ENCODE measurements around the gene ADARB2.

Gene ADARB2

DNA sequence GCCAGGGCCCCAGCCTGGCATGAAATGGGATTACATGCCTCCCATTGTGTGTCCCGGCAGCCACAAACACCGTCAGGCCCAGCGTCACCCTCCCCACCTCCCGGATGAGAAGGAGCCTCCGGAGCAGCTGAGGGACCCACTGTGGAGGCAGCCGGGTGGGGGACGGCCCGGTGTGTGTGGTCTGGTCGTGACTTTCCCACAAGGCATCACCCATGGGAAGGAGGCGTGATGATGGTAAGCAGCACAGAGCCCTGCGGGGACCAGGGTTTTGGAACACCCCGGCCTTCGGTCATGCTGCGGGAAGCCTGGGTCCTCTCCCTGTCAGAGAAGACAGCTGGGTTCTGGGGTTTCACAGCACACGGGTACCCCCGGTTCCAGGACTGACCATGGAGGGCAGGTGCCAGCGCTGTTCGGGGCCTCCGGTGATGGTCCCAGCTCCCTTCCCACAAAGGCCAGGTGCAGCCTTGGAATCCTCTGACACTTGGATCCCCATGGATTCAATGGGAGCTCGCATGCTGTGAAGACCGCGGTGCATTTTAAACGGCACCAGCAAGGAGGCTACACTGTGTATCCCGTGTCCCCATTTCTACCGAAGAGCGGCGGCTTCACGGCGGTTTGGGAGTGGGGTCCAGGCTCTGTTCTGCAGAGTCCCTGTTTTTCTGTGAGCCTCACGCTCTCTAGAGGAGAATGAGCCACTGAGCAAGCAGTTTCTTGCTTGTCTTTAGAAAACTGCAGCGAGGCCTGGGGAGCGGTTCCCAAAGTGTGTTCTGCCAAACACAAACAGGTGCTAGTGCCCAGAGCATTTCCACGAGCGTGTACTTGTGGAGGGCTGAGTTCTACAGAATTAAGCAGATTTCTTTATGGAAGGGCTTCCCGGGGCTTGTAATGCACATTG, 336.0 kb downstream of the ADARB2 start:
- DNase-seq = peak; percentile 40

DNA sequence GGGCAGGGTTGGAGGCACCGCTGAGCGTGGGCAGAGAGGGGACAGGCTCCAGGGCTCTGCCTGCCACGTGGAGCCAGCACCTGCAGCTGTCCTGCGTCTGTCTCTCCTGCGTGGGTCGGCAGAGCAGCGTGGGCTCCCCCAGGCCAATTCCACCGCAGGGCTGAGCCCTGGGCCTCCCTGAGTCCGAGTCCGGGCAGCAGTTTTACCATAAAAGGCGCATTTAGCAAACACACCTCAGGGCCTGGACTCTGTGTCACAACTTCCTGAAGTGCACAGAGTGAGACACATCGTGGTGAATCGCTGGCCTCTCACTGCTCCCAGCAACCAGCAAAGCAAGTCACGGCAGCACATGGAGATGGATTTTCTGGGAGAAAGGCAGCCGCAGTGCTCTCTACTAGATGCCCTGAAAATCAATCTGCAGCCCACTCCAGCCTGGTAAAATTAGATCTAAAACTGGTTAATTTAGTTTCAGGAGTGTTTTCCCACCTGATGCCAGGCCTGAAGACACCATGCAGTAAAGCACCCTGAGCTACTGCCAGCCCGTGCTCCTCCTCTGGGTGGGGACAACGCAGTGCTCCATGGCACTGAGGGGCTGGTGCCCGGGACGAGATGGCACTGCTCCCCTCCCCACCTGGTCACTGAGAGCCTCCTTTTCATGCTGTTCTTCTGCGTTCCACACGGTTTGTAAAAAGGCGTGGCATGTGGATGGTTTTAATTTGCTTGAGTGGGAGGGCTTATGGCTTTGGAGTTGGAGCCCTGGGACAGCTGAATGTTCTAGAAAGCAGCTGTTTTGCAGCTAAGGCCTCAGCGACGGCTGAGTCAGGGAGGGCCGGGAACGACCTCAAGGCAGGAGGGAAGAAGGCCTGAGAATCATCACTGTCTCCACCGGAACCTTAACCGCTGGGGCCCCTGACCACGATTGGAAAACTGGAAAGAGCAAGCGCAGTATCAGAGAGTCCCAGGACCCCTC, 336.9 kb downstream of the ADARB2 start:
- DNase-seq = peak; percentile 32

DNA sequence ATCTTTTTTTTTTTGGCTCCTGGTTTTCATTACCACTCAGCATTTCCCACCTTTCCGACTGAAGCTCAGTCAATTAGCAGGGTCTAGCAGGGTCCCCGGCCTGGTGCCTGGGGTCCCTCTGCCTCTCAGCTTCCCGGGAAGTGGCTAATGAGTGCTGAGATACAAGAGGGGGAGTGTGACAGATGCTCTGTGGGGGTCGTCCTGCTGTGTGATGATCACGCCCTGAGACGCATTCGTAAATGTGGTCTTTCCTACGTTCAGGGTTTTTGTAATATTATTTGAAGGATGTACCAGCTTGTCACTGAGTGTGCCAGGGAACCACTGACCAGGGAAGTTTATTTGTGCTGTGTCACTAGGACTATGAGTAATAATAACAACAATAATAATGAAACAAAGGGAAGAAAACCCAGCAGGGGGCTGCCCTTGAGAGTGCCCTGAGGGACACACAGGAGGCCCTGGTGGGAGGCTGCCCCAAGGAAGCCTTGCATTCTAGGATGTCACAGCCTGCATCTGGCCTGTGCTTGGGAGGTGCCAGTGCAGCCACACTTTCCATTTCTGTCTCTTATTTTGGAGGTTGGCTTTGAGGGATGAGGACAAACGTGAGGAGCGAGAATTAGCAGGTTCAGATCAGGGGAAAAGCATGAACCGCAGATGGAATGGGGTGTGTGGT, 337.8 kb downstream of the ADARB2 start:
- peak; percentile 7 for DNase-seq

DNA sequence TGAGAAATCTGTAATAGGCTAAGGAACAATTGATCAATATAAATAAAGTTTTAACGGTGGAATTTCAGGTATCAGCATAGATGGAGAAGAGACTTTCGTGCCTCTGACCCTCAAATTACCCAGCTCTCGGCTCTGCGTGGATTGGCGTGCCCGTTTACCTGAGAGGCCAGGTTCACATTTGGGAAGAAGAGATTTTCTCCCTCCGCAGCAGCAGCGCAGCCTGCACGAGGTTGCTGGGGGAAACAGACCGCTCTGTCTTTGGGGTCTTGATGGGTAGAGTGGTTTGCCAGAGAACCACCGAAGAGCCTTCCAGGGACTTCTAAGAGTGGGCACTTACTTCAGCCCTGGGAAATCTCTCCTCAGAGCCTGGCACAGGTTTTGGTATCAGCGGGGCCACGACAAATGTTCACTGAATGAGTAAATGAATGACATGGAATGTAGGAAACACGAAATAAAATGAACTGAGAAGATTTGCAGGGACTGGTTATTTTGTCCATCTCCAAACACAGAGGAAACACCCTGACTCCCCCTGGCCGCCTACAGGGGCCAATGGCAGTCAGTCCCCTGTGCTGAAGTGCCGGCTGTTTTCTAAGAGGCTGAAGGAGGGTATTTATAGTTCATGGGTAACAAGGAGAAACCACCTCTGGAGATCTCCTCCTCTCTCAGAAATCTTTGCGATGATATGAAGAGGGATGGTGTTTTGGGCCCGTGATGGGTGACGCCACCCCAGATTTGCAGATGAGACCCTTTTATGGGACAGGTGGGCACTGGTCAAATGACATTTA, 338.5 kb downstream of the ADARB2 start:
- DNase-seq = peak; percentile 19

DNA sequence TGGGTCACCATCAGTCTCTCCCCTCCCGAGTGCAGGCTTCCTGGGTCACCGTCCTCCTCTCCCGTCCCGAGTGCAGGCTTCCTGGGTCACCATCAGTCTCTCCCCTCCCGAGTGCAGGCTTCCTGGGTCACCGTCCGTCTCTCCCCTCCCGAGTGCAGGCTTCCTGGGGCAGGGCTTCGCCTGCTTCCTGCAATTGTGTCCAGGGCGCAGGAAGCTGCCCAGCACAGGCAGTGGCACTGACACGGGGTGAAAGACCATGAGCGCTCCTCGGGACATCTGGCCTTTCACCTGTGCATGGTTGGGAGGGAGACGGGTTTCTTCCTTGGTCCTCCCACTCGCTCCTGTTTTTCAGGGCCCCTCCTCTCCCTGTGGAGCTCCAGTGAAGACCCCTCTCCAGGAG, 339.2 kb downstream of the ADARB2 start:
- DNase-seq = peak; percentile 15

DNA sequence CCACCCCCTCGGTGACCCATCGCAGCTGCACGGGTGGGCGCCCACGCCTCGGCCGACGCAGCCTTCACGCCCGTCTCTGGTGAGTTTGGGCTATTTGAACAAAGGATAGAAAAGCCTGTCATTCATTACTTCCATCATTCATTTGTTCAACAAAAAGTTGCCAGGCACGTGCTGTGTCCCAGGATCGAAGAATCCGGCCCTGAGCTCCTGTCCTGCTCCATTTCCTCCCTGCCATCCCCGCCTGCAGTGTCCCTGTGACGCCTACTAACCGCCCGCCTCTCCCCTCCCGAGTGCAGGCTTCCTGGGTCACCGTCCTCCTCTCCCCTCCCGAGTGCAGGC, 341.1 kb downstream of the ADARB2 start:
- DNase-seq = peak; percentile 30

DNA sequence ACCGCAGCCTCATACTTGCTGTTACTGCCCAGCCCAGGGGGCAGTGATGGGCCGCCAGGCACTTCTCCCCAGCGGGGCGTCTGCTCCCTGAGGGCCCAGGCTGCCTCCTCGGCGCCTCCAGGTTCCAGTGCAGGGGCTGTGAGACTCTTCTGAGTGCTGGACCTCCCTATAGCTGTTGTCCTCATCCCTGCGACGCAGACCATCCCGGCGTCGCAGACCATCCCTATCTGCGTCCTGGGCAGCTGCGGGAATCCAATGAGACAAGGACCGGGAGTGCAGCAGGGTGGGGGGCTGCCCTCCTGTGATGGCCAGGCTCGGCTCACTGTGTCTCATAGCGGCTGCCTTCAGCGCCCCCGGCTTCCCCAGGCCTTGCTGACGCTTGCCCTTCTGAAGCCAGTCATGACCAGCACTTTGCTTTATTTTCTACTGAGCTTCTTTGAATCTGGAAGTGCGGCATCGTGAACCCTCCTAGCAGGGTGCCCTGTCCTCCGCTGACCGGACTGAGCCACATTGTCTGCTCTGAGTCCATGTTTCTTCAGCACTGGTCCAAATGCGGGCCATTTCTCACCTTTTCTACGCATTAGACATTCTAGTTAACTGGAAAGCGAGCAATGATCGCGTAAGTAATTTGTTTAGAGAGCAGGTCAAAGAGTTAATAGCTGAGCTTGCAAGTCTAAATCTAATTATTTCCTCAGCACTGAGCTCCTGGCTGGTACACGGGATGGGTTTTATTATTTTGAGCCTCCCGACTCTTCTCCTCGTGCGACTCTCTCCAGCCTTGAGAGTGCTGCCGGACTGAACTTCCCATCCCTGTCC, 341.6 kb downstream of the ADARB2 start:
- DNase-seq = peak; percentile 0

DNA sequence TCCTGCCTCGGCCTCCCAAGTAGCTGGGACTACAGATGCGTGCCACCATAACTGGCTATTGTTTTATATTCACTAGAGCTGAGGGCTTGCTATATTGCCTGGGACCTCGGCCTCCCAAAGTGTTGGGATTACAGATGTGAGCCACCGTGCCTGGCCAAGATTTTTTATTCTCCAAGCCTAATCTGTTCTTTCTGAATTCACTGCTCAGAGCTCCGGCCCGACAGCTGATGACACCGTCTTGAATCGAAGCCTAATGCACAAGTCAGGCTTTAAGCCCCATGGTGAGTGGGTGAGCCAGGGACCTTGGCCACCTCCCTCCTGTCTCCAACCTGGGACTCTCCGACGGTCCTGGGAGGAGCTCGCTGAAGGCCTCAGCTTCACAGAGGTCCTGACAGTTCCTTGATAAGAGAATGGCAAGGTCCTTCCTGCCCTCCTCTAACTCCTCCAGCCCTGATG, 342.3 kb downstream of the ADARB2 start:
- peak; percentile 51 for DNase-seq

DNA sequence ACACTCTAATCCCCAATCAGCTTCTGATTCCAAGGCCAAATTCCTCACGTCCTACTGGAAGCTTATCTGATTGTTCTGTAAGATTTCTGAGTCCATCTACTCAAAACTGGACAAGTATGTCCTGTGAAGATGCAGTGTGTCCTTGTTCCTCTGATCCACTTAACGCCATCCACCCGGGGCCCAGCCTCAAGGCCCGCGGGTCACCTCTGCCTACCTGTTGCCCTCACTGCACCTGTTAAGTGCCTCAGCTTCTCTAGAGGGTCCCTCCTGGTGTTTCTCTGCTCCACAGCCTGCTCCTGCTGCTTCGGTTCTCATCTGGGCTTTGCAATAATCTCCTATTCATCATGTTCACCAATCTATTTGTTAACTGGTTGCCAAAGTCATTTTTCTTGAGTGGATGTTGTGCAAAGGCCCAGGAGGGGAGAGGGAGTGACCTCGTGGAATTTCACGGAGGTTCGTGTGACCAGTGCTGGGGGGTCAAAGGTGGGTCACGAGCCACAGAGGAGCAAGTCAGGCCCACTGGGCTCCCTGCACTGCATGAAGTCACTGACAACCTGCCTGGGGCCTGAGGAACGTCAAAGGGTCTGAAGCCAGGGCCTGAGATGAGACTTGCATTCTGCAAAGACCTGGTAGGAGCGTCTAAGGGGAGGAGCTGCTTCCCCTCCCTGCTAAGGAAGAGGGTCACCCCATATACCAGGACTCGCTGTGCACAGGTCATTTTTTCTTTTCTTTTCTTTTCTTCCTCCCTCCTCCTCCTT, 343.0 kb downstream of the ADARB2 start:
- peak; percentile 32 for DNase-seq

DNA sequence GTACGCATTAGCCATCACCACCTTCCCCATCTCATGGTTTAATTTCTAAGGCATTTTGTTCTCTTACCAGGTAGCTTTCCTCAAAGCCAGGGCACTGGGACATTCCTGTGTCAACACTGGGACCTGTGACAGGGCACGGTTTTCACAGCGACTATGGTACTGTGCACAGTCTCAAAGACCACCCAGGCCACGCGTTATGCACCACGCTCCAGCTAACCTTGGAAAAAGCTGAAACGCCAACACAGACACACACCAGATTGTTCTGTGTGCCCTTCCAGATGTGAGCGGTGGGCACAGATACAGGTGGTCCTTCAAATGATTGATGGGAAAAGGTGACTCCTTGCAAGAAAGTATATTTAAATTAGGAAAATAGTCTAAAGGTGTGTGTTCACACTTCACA, 343.8 kb downstream of the ADARB2 start:
- peak; percentile 17 for DNase-seq

DNA sequence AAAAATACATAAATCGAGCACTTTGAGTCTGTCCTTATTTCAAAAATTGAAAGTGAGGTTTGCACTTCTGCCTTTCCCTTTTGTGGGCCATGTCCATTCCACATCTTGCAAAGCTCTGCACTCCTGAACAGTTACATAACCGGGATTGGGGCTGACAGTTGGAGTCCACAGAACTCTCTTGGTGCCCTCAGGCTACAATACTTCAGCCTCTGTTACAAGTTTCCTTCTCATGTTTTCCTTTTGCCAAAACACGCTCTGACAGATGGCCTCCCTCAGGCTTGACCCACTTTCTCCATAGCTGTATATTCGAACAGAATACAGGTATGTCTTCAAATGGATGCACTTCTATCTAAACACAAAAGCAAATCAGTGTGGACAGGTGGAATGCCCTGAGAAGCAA, 345.2 kb downstream of the ADARB2 start:
- DNase-seq = peak; percentile 11

DNA sequence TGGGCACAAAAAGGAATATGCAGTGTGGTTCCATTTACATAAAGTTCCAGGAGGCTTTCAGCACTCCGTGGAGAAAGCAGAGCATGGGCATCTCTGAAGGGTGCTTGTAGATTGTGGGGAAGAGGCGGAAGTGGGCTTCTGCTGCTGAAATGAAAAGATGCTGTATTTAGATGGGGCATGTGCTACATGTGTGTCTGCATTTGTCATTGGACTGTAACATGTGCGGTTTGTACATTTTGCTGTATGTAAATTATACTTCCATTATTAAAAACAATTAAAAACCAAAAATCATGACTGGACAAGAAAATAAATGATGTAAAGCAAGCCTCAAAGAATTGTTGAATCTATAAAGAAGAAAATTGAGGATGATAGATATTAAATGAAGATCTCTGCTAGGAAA, 347.1 kb downstream of the ADARB2 start:
- peak; percentile 1 for DNase-seq

DNA sequence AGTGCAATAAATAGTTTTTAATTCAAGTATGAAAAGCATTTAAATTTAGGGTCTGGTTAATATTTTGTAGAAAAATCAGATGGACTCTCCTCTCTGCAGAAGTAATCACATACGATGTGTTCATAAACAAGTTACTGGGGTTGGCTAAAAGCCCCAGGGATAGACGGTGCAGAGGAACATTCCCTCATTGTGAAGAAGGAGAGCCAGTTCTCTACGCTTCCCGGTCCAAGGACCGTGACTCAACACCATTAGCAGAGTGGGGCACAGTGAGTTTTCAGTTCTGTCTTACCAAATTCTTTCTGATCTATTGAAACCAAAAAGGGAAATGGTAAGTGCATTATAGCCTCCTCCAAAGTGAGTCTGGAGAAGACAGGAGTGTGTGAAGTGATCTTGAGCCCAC, 353.3 kb downstream of the ADARB2 start:
- peak; percentile 4 for DNase-seq

DNA sequence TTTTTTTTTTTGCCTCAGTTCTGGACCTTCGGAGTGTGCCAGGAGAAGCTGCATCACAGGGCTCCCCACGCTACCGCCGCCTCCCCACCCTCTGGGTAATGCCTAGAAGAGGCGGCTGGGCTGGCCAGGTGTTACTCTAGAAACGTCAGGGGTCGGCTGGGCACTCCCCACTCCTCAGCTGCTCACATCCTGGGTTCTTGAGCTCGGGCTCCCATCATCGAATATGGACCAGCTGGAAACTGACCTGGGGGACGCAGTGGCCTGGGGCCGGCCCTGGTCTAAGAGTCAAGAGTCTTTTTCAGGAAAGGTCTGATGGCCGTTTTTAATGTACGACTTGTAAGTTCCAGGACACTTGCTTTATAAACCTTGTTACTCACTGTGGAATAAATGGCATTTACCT, 354.6 kb downstream of the ADARB2 start:
- DNase-seq = peak; percentile 7

DNA sequence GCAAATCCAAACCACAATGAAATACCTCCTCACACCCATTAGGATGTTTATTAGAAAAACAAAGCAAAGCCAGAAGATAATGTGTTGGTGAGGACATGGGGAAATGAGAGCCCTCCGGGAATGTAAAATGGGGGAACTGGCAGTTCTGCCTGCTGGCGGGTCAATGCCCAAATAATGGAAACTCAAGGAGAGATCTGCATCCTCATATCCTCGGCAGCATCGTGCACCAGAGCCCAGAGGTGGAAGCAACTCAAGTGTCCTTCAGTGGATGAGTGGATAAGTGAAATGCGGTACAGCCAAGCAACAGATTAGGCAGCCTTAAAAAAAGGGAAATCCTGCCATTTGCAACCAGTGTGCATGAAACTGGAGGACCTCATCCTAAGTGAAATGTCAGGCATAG, 356.0 kb downstream of the ADARB2 start:
- peak; percentile 32 for DNase-seq

DNA sequence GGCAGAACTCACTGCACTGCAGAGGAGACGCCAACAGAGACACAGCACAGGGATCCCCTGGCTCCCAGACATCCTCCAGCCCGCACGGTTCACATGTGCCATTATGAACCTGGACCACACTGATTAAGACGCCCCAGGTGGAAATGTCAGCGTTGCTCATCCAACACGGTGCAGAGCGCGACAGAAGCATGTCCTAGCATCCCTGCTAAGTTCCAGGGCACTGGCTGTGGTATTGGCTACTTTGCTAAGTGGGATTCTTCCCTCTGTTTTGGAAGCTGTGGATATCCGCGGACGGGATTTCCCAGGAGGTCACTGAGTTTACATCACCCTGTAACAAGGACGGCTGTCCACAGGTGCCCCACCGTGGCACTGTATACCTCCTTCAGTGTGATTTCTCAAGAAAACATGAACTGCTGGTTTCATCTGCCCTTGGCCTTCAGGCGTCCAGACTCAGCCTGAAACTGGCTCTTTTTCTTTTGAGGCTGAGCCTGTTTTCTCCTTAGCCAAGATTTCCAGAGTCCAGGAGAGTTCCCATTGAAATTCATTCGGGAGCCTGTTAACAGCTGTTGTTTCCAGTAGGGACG, 357.1 kb downstream of the ADARB2 start:
- peak; percentile 7 for DNase-seq

DNA sequence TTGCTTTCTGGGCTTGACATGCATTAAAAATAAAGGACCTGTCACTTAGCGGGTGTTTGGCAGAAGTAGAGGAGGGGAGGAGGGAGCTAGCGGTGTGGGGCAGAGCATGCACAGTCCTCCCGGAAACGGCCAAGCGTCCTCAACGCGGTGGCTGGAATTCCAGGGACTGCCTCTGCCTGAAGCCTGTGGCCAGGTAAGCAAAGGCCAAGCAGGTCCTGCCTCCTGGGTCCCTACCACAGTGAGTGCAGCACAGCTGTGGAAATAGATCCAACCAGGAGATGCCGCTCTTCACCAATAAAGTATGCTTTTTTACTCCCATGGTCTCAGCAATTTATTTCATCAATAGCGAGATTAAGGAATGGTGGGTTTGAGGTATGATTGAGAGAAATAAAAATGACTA, 357.7 kb downstream of the ADARB2 start:
- peak; percentile 15 for DNase-seq

DNA sequence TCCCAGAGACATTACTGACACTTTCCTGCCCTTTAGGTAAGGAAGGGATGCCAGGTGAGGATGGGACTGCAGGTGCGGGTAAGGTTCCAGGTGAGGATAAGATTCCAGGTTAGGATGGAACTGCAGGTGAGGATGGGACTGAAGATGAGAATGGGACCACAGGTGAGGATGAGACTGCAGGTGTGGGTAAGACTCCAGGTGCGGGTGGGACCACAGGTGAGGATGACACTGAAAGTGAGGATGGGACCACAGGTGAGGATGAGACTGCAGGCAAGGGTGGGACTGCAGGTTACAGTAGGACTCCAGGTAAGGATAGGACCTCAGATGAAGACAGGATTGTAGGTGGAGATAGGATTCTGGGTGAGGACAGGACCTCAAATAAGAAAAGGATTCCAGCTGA, 358.9 kb downstream of the ADARB2 start:
- peak; percentile 1 for DNase-seq

DNA sequence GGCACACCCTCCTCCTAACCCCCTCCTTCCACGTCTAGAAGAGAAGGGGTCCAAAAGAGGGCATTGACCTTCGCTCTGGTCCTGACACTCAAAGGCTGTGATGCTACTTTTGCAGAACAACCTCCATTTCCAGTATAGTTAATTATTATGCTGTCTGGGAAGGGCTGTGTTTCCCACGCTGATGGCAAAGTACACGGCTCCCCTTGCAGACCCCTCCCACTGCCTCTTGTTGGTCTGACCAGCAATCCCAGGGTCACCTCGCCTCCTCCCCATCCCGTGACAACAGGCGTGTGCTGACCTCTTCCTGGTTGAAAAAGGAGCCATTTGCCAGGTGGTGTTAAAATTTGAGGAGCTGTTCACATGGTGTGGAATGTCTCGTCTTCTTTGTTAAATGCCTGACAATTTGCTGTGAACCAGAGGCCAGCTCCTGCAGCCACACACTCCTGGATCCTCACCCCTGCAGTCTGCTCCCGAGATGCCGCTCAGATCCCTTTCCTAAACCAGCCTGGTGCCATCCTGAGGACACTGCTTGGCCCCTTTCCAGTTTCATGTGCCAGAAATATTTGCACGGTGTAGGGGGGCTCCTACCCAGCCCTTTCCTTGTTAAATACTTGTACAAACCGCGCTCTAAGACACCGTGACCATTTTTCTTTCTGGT, 359.5 kb downstream of the ADARB2 start:
- DNase-seq = peak; percentile 21

DNA sequence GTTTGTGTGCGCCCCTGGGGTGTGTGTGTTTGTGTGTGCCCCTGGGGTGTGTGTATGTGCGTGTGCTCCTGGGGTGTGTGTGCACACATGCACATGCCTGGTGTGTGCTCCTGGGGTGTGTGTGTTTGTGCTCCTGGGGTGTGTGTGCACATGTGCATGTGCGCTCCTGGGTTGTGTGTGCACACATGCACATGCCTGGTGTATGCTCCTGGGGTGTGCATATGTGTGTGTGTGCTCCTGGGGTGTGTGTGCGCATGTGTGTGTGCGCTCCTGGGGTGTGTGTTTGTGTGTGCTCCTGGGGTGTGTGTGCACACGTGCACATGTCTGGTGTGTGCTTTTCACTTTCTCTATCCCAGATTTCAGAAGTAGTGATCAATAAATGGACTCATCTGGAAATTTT, 360.1 kb downstream of the ADARB2 start:
- DNase-seq = peak; percentile 13

Data from activated CD8-positive, alpha-beta memory T cell treated with anti-CD3 and anti-CD28 coated beads for 24 hours (primary cell).